H9 (cell line): ENCODE data around the gene SYF2. TPM values are rescaled to one million over a fixed set of nuclear protein-coding genes. Genes with fewer than 3 reads are reported as not detected.

Experiments used
- DNase-seq: peaks from one replicate; pipeline ENCODE4 v3.0.0-alpha.2; 2017
- H2AFZ ChIP-seq: one replicate; pipeline ENCODE4 v1.6.1; 2013; ENCODE audit warnings: mild to moderate bottlenecking, low read length, control low read depth, moderate library complexity
- H2AK5ac ChIP-seq: 2 replicates; pipeline ENCODE4 v1.6.1; 2013; ENCODE audit warnings: low read length, control low read depth, mixed read lengths; ENCODE audit not compliant: insufficient read length
- H2BK120ac ChIP-seq: one replicate; pipeline ENCODE4 v1.6.1; 2013; ENCODE audit warnings: low read depth, mild to moderate bottlenecking, low read length, control low read depth, inconsistent platforms; ENCODE audit not compliant: poor library complexity, severe bottlenecking
- H2BK12ac ChIP-seq: 2 replicates; pipeline ENCODE4 v1.6.1; 2013; ENCODE audit warnings: low read length, control low read depth, mixed read lengths, low read depth; ENCODE audit not compliant: insufficient read length
- H2BK15ac ChIP-seq: 2 replicates; pipeline ENCODE4 v1.6.1; 2013; ENCODE audit warnings: low read depth, low read length, control low read depth
- H2BK20ac ChIP-seq: one replicate; pipeline ENCODE4 v1.6.1; 2013; ENCODE audit warnings: low read depth, mild to moderate bottlenecking, low read length, control low read depth, inconsistent platforms; ENCODE audit not compliant: poor library complexity, severe bottlenecking
- H2BK5ac ChIP-seq: 2 replicates; pipeline ENCODE4 v1.6.1; 2013; ENCODE audit warnings: low read length, control low read depth, mixed read lengths; ENCODE audit not compliant: insufficient read length
- H3K14ac ChIP-seq: 2 replicates; pipeline ENCODE4 v1.6.1; 2013; ENCODE audit warnings: low read length, control low read depth; ENCODE audit not compliant: insufficient read depth
- H3K18ac ChIP-seq: 2 replicates; pipeline ENCODE4 v1.6.1; 2013; ENCODE audit warnings: low read depth, mild to moderate bottlenecking, mixed read lengths, low read length, control low read depth; ENCODE audit not compliant: insufficient read length
- H3K23ac ChIP-seq: 2 replicates; pipeline ENCODE4 v1.6.1; 2013; ENCODE audit warnings: low read length, control low read depth, mixed read lengths, low read depth; ENCODE audit not compliant: insufficient read length
- H3K23me2 ChIP-seq: 2 replicates; pipeline ENCODE4 v1.6.1; 2013; ENCODE audit warnings: low read depth, mild to moderate bottlenecking, mixed read lengths, low read length, control low read depth; ENCODE audit not compliant: insufficient read length, poor library complexity, severe bottlenecking
- H3K27ac ChIP-seq: 2 replicates; pipeline ENCODE4 v1.5.1; 2013; ENCODE audit warnings: low read length, control low read depth, mixed read lengths, low read depth; ENCODE audit not compliant: insufficient read length
- H3K27me3 ChIP-seq: 2 replicates; pipeline ENCODE4 v1.6.1; 2013; ENCODE audit warnings: low read length, control low read depth, inconsistent platforms; ENCODE audit not compliant: insufficient read depth
- H3K4ac ChIP-seq: 2 replicates; pipeline ENCODE4 v1.6.1; 2013; ENCODE audit warnings: low read depth, mild to moderate bottlenecking, control low read depth, inconsistent platforms, low read length, moderate library complexity
- H3K4me1 ChIP-seq: 2 replicates; pipeline ENCODE4 v1.6.1; 2013; ENCODE audit warnings: low read length, control low read depth, inconsistent platforms; ENCODE audit not compliant: insufficient read depth
- H3K4me2 ChIP-seq: 2 replicates; pipeline ENCODE4 v1.6.1; 2013; ENCODE audit warnings: low read length, control low read depth, mixed read lengths; ENCODE audit not compliant: insufficient read length, insufficient read depth
- H3K56ac ChIP-seq: 2 replicates; pipeline ENCODE4 v1.6.1; 2013; ENCODE audit warnings: low read depth, mild to moderate bottlenecking, mixed read lengths, low read length, control low read depth; ENCODE audit not compliant: insufficient read length
- H3K79me1 ChIP-seq: 2 replicates; pipeline ENCODE4 v1.6.1; 2013; ENCODE audit warnings: low read depth, mild to moderate bottlenecking, moderate library complexity, low read length, control low read depth, inconsistent platforms; ENCODE audit not compliant: insufficient read depth, poor library complexity, severe bottlenecking
- H3K79me2 ChIP-seq: 2 replicates; pipeline ENCODE4 v1.6.1; 2013; ENCODE audit warnings: low read length, control low read depth, inconsistent platforms; ENCODE audit not compliant: insufficient read depth
- H3K9ac ChIP-seq: 2 replicates; pipeline ENCODE4 v1.6.1; 2013; ENCODE audit warnings: low read length, control low read depth, mixed read lengths; ENCODE audit not compliant: insufficient read length; ENCODE audit errors: extremely low read depth
- H3K9me3 ChIP-seq: one replicate; pipeline ENCODE4 v1.6.1; 2013; ENCODE audit warnings: low read depth, low read length, inconsistent platforms; ENCODE audit not compliant: control insufficient read depth
- H3T11ph ChIP-seq: one replicate; pipeline ENCODE4 v1.6.1; 2013; ENCODE audit warnings: mild to moderate bottlenecking, low read length, control low read depth, inconsistent platforms
- H4K20me1 ChIP-seq: one replicate; pipeline ENCODE4 v1.6.1; 2013; ENCODE audit not compliant: control insufficient read depth, insufficient read length, insufficient read depth
- H4K5ac ChIP-seq: 2 replicates; pipeline ENCODE4 v1.6.1; 2013; ENCODE audit warnings: low read depth, mild to moderate bottlenecking, mixed read lengths, low read length, control low read depth; ENCODE audit not compliant: insufficient read length
- H4K8ac ChIP-seq: replicated peaks from 2 replicates; pipeline ENCODE4 v1.6.1; 2013; ENCODE audit warnings: low read length, control low read depth, mixed read lengths, low read depth; ENCODE audit not compliant: insufficient read length
- H4K91ac ChIP-seq: 2 replicates; pipeline ENCODE4 v1.6.1; 2013; ENCODE audit warnings: low read depth, mild to moderate bottlenecking, moderate library complexity, mixed read lengths, low read length, control low read depth; ENCODE audit not compliant: insufficient read length
- H3K27ac Mint-ChIP-seq, 3 experiments: 2 replicates in 2 of 3; 3 replicates in 1 of 3; pipeline ENCODE4 v1.8.0; 2020 to 2021; ENCODE audit warnings: mixed read lengths in 3 of 3, mild to moderate bottlenecking in 1 of 3, moderate library complexity in 1 of 3
- H3K27me3 Mint-ChIP-seq: 2 replicates; pipeline ENCODE4 v1.8.0; 2021; ENCODE audit warnings: low read depth, mild to moderate bottlenecking, moderate library complexity, mixed read lengths
- H3K36me3 Mint-ChIP-seq, 3 experiments: 2 replicates in 2 of 3; 3 replicates in 1 of 3; pipeline ENCODE4 v1.8.0; 2020 to 2021; ENCODE audit warnings: low read depth in 3 of 3, mixed read lengths in 3 of 3; ENCODE audit not compliant: insufficient read depth in 1 of 3
- H3K4me1 Mint-ChIP-seq, 2 experiments: 2 replicates each; pipeline ENCODE4 v1.8.0; 2020; ENCODE audit warnings: mixed read lengths in 2 of 2
- H3K4me3 Mint-ChIP-seq, 2 experiments: 2 replicates in 1 of 2; 3 replicates in 1 of 2; pipeline ENCODE4 v1.8.0; 2020 to 2021; ENCODE audit warnings: mild to moderate bottlenecking in 2 of 2, mixed read lengths in 2 of 2, moderate library complexity in 1 of 2
- H3K9me3 Mint-ChIP-seq, 2 experiments: 2 replicates in 1 of 2; 3 replicates in 1 of 2; pipeline ENCODE4 v1.8.0; 2020; ENCODE audit warnings: mild to moderate bottlenecking in 2 of 2, mixed read lengths in 2 of 2, moderate library complexity in 1 of 2
- CTCF ChIP-seq: fragments of 200-600 bp; sonication (generic); conservative IDR thresholded peaks from 3 replicates; pipeline ENCODE4 v1.8.0; 2021; ENCODE audit warnings: antibody characterized with exemption, mild to moderate bottlenecking
- WGBS: extraction: QIAGEN DNeasy Blood & Tissue Kit; methylation state at CpG from one replicate; pipeline ENCODE4 v1.1.7; 2013; ENCODE audit warnings: missing lambda C conversion rate, low lambda C conversion rate, mixed read lengths; ENCODE audit not compliant: insufficient read length; ENCODE audit errors: extremely low coverage; 5-methylcytosine and 5-hydroxymethylcytosine counted together
- total RNA-seq: library from RNA; stranded (reverse); gene quantifications from 2 replicates; pipeline ENCODE4 v1.2.1, GENCODE V29; 2021

Gene SYF2
- total RNA-seq, 1 experiment from 2014 or later: 36.5 TPM

- Histone ChIP-seq H3K4me1 (no peaks in the 10 kb centered on the region), H2BK5ac (no peak overlapping the region), H4K20me1 (no peaks in the 10 kb centered on the region), H3K23me2 (no peaks in the 10 kb centered on the region), H3K9me3 (no peaks in the 10 kb centered on the region), H2AK5ac (no peak overlapping the region), H4K8ac (no peak overlapping the region), H3K27ac (no peak overlapping the region), H2BK20ac (no peak overlapping the region), H2BK12ac (no peak overlapping the region), H3K9ac (no peak overlapping the region), H3K4me2 (no peak overlapping the region), H3K56ac (no peak overlapping the region), H3K27me3 (no peaks in the 10 kb centered on the region), H2BK15ac (no peak overlapping the region), H3K4ac (no peak overlapping the region), H3K79me1 (no peaks in the 10 kb centered on the region), H2AFZ (no peak overlapping the region), H2BK120ac (no peak overlapping the region), H3K18ac (no peak overlapping the region), H4K5ac (no peak overlapping the region), H3K14ac (no peak overlapping the region), H4K91ac (no peak overlapping the region), H3K79me2 (no peaks in the 10 kb centered on the region), H3K23ac (no peak overlapping the region), H3T11ph (no peak overlapping the region)
- Mint-ChIP-seq H3K27ac (no peak overlapping the region), H3K27me3 (no peaks in the 10 kb centered on the region), H3K4me3 (no peak overlapping the region), H3K36me3 (no peaks in the 10 kb centered on the region), H3K4me1 (peaks cover 0 to 2% of the 10 kb centered on the region in 2 experiments; a peak in 2 of 4 replicates), H3K9me3 (no peaks in the 10 kb centered on the region)
- no peak for DNase-seq
- WGBS: no CpG with 5 or more reads among the region's 21 CpGs
- TF ChIP-seq CTCF: no peak
Measured at GRCh38 chr1:25183126-25183980, 48.9 kb downstream of the SYF2 start.
